OCI-LY1 (cell line): Measurements from ENCODE around the gene L1CAM.

Source experiments
- H2AFZ ChIP-seq: fragments of 200-600 bp; sonication (generic), shearing (Covaris generic); 2 replicates; pipeline ENCODE4 v1.6.0; 2014; ENCODE audit warnings: antibody characterized with exemption, mild to moderate bottlenecking, low read length
- H3F3A ChIP-seq: fragments of 200-600 bp; sonication (generic), shearing (Covaris generic); 2 replicates; pipeline ENCODE4 v1.6.0; 2014; ENCODE audit warnings: mild to moderate bottlenecking, antibody characterized with exemption, low read length, moderate library complexity; ENCODE audit not compliant: insufficient read depth
- H3K27ac ChIP-seq: fragments of 200-600 bp; sonication (generic); 2 replicates; pipeline ENCODE4 v1.5.1; 2014; ENCODE audit warnings: low read length, mixed run types, mild to moderate bottlenecking, low read depth; ENCODE audit not compliant: poor library complexity, severe bottlenecking
- H3K27me3 ChIP-seq: fragments of 200-600 bp; sonication (generic); 2 replicates; pipeline ENCODE4 v1.6.0; 2014; ENCODE audit warnings: antibody characterized with exemption, mild to moderate bottlenecking, low read length, moderate library complexity; ENCODE audit not compliant: insufficient read depth
- H3K36me3 ChIP-seq: fragments of 200-600 bp; sonication (generic); 2 replicates; pipeline ENCODE4 v1.6.1; 2014; ENCODE audit warnings: mild to moderate bottlenecking, antibody characterized with exemption, low read length, moderate library complexity, mixed read lengths; ENCODE audit not compliant: insufficient read depth
- H3K4me1 ChIP-seq: fragments of 200-600 bp; sonication (generic); 2 replicates; pipeline ENCODE4 v1.5.1; 2014; ENCODE audit warnings: mild to moderate bottlenecking, low read length, moderate library complexity; ENCODE audit not compliant: insufficient read depth, severe bottlenecking
- H3K4me2 ChIP-seq: fragments of 200-600 bp; sonication (generic), shearing (Covaris generic); 2 replicates; pipeline ENCODE4 v1.6.1; 2014; ENCODE audit warnings: low read length
- H3K4me3 ChIP-seq: fragments of 200-600 bp; sonication (generic); 2 replicates; pipeline ENCODE4 v1.5.1; 2014; ENCODE audit warnings: low read length, low read depth, mild to moderate bottlenecking, mixed read lengths; ENCODE audit not compliant: poor library complexity, severe bottlenecking
- H3K79me2 ChIP-seq: fragments of 200-600 bp; shearing (Covaris generic); 2 replicates; pipeline ENCODE4 v1.6.1; 2016; ENCODE audit warnings: mixed run types, low read length, mixed read lengths; ENCODE audit not compliant: insufficient read depth
- H3K9ac ChIP-seq: fragments of 200-600 bp; sonication (generic), shearing (Covaris generic); 2 replicates; pipeline ENCODE4 v1.6.1; 2014; ENCODE audit warnings: mild to moderate bottlenecking, low read length, mixed read lengths
- H3K9me2 ChIP-seq: fragments of 200-600 bp; sonication (generic), shearing (Covaris generic); 2 replicates; pipeline ENCODE4 v1.6.1; 2014; ENCODE audit warnings: low read depth, mild to moderate bottlenecking, low read length, mixed read lengths
- H3K9me3 ChIP-seq: fragments of 200-600 bp; shearing (Covaris generic); 2 replicates; pipeline ENCODE4 v1.6.1; 2014; ENCODE audit warnings: low read length, mixed read lengths
- H4K20me1 ChIP-seq: fragments of 200-600 bp; sonication (generic), shearing (Covaris generic); 2 replicates; pipeline ENCODE4 v1.6.0; 2016; ENCODE audit warnings: mild to moderate bottlenecking, low read length; ENCODE audit not compliant: insufficient read depth
- CTCF ChIP-seq: fragments of 200-600 bp; sonication (generic), shearing (Covaris generic); IDR thresholded peaks from 2 replicates; pipeline ENCODE4 v1.5.1; 2017; ENCODE audit warnings: mild to moderate bottlenecking, antibody characterized with exemption, low read length, moderate library complexity, mixed read lengths
- EZH2 ChIP-seq: fragments of 200-600 bp; sonication (generic), shearing (Covaris generic); IDR thresholded peaks from 2 replicates; pipeline ENCODE4 v1.8.0; 2017; ENCODE audit warnings: borderline replicate concordance, mixed run types, mild to moderate bottlenecking, antibody characterized with exemption, low read length, moderate library complexity, mixed read lengths

Gene L1CAM

GRCh38 chrX:153874366-153875125 lies 11.4 kb downstream of the L1CAM start:
- Histone ChIP-seq H3K9ac (no peak overlapping the region), H3K9me2 (no peaks in the 10 kb centered on the region), H4K20me1 (no peaks in the 10 kb centered on the region), H2AFZ (no peak overlapping the region), H3K4me1 (no peaks in the 10 kb centered on the region), H3K79me2 (no peaks in the 10 kb centered on the region), H3F3A (no peaks in the 10 kb centered on the region), H3K4me2 (no peak overlapping the region), H3K27ac (no peak overlapping the region), H3K27me3 (no peaks in the 10 kb centered on the region), H3K4me3 (no peak overlapping the region), H3K36me3 (no peaks in the 10 kb centered on the region), H3K9me3 (no peaks in the 10 kb centered on the region)
- TF ChIP-seq CTCF: no peak
- no peak for TF ChIP-seq EZH2

- H3F3A ChIP-seq: no peaks in the 10 kb centered on the region
- no peak overlapping the region for H3K4me3 ChIP-seq
- no peaks in the 10 kb centered on the region for H3K36me3 ChIP-seq
- H3K27me3 ChIP-seq: no peaks in the 10 kb centered on the region
- H3K4me1 ChIP-seq: no peaks in the 10 kb centered on the region
- H3K9me2 ChIP-seq: no peaks in the 10 kb centered on the region
- no peak overlapping the region for H3K4me2 ChIP-seq
- H3K9ac ChIP-seq: no peak overlapping the region
- no peaks in the 10 kb centered on the region for H3K9me3 ChIP-seq
- H3K27ac ChIP-seq: no peak overlapping the region
- no peaks in the 10 kb centered on the region for H3K79me2 ChIP-seq
- H2AFZ ChIP-seq: no peak overlapping the region
- TF ChIP-seq CTCF (no peak), EZH2 (no peak)
- no peaks in the 10 kb centered on the region for H4K20me1 ChIP-seq
Observed at GRCh38 chrX:153874085-153874365, 11.9 kb downstream of the L1CAM start.

GRCh38 chrX:153873282-153874084 lies 12.5 kb downstream of the L1CAM start:
- no peak overlapping the region for H2AFZ ChIP-seq
- no peak for TF ChIP-seq CTCF
- TF ChIP-seq EZH2: no peak
- H3K9me3 ChIP-seq: no peaks in the 10 kb centered on the region
- H3F3A ChIP-seq: no peaks in the 10 kb centered on the region
- H3K4me2 ChIP-seq: no peak overlapping the region
- no peaks in the 10 kb centered on the region for H3K4me1 ChIP-seq
- H3K27me3 ChIP-seq: no peaks in the 10 kb centered on the region
- H3K4me3 ChIP-seq: no peak overlapping the region
- H4K20me1 ChIP-seq: no peaks in the 10 kb centered on the region
- H3K9ac ChIP-seq: no peak overlapping the region
- no peaks in the 10 kb centered on the region for H3K9me2 ChIP-seq
- H3K79me2 ChIP-seq: no peaks in the 10 kb centered on the region
- no peak overlapping the region for H3K27ac ChIP-seq
- H3K36me3 ChIP-seq: no peaks in the 10 kb centered on the region
